Activated B cell treated with CpG ODN at 0.5 μM for 24 hours (primary cell): ENCODE data around the gene PANK4. TPM values are rescaled to one million over a fixed set of nuclear protein-coding genes. Genes with fewer than 3 reads are reported as not detected.

ENCODE experiments used
- ATAC-seq: fragments of 200-7000 bp; cut with Tn5 transposase; one replicate; pipeline ENCODE4 v1.10.0; 2021; ENCODE audit warnings: low read depth, mild to moderate bottlenecking, moderate library complexity
- CTCF ChIA-PET: fragments of 350-600 bp; sonication (Branson Sonifier 250); formaldehyde crosslinking; loops from one replicate; lab custom pipeline; 2021; ENCODE audit warnings: antibody characterized with exemption; lab: Charles Lee
- POLR2A ChIA-PET: fragments of 350-600 bp; sonication (Branson Sonifier 250); formaldehyde crosslinking; loops from one replicate; lab custom pipeline; 2021; ENCODE audit warnings: antibody characterized with exemption; lab: Charles Lee
- DNase-seq: peaks from one replicate; pipeline ENCODE4 v3.0.0; 2022
- H3K27ac Mint-ChIP-seq: one replicate; pipeline ENCODE4 v1.8.0; 2020; ENCODE audit warnings: mixed read lengths
- H3K27me3 Mint-ChIP-seq: one replicate; pipeline ENCODE4 v1.8.0; 2021; ENCODE audit warnings: mixed read lengths
- H3K36me3 Mint-ChIP-seq: one replicate; pipeline ENCODE4 v1.8.0; 2021; ENCODE audit warnings: low read depth, mixed read lengths
- H3K4me1 Mint-ChIP-seq: one replicate; pipeline ENCODE4 v1.8.0; 2021; ENCODE audit warnings: mixed read lengths
- H3K4me3 Mint-ChIP-seq: one replicate; pipeline ENCODE4 v1.8.0; 2020; ENCODE audit warnings: mild to moderate bottlenecking, mixed read lengths
- H3K9me3 Mint-ChIP-seq: one replicate; pipeline ENCODE4 v1.8.0; 2020; ENCODE audit warnings: mixed read lengths
- CTCF ChIP-seq: fragments of 200-600 bp; IDR thresholded peaks from one replicate; pipeline ENCODE4 v1.8.0; 2022; ENCODE audit warnings: antibody characterized with exemption, mild to moderate bottlenecking
- intact Hi-C: fragments of 100-400 bp; cut with micrococcal nuclease; formaldehyde crosslinking; loops from one replicate; pipeline ENCODE4 v1.15.1; 2024
- total RNA-seq: library from RNA; stranded (reverse); gene quantifications from 2 replicates; pipeline ENCODE4 v1.2.3, GENCODE V29; 2022

The PANK4 gene
- total RNA-seq, 1 donor from 2014 or later: 54.0 TPM

- ChIA-PET POLR2A (no interaction called here), CTCF (no interaction called here)
- H3K4me1 Mint-ChIP-seq: no peaks in the 10 kb centered on the region
- no peaks in the 10 kb centered on the region for H3K27me3 Mint-ChIP-seq
- H3K36me3 Mint-ChIP-seq: peaks cover 72% of the 10 kb centered on the region
- no peak for TF ChIP-seq CTCF
- intact Hi-C loops: no loop called here
- no peaks in the 10 kb centered on the region for H3K9me3 Mint-ChIP-seq
- no peak for ATAC-seq
- no peak for DNase-seq
- H3K4me3 Mint-ChIP-seq: no peak overlapping the region
- H3K27ac Mint-ChIP-seq: no peak overlapping the region
Observed at GRCh38 chr1:2516124-2516523, 10.3 kb downstream of the PANK4 start.

GRCh38 chr1:2515763-2516080 lies 10.7 kb downstream of the PANK4 start:
- ChIA-PET POLR2A (no interaction called here), CTCF (no interaction called here)
- Mint-ChIP-seq H3K36me3 (peaks cover 70% of the 10 kb centered on the region), H3K27me3 (no peaks in the 10 kb centered on the region), H3K27ac (no peak overlapping the region), H3K4me1 (no peaks in the 10 kb centered on the region), H3K4me3 (no peak overlapping the region), H3K9me3 (no peaks in the 10 kb centered on the region)
- DNase-seq (no peak), ATAC-seq (no peak)
- intact Hi-C loops: no loop called here
- no peak for TF ChIP-seq CTCF

GRCh38 chr1:2514863-2515762 lies 11.3 kb downstream of the PANK4 start:
- intact Hi-C loops: no loop called here
- ATAC-seq: no peak
- Mint-ChIP-seq H3K4me3 (no peak overlapping the region), H3K9me3 (no peaks in the 10 kb centered on the region), H3K36me3 (peaks cover 71% of the 10 kb centered on the region), H3K27me3 (no peaks in the 10 kb centered on the region), H3K27ac (no peak overlapping the region), H3K4me1 (no peaks in the 10 kb centered on the region)
- DNase-seq: no peak
- CTCF ChIA-PET: no interaction called here
- TF ChIP-seq CTCF: no peak
- POLR2A ChIA-PET: interaction anchor here (1.0 kb wide), 1 partner anchor 11 kb away, joined by 3 read pairs; the partner anchor contains the start of gene PANK4

- ATAC-seq (no peak), DNase-seq (no peak)
- H3K27ac Mint-ChIP-seq: no peak overlapping the region
- H3K4me1 Mint-ChIP-seq: no peaks in the 10 kb centered on the region
- H3K9me3 Mint-ChIP-seq: no peaks in the 10 kb centered on the region
- ChIA-PET POLR2A (interaction anchor here (1.0 kb wide), 1 partner anchor 12 kb away, joined by 3 read pairs; the partner anchor contains the start of gene PANK4), CTCF (no interaction called here)
- no peak overlapping the region for H3K4me3 Mint-ChIP-seq
- H3K36me3 Mint-ChIP-seq: peaks cover 77% of the 10 kb centered on the region
- TF ChIP-seq CTCF: no peak
- intact Hi-C loops: no loop called here
- no peaks in the 10 kb centered on the region for H3K27me3 Mint-ChIP-seq
Observed at GRCh38 chr1:2513939-2514652, 12.3 kb downstream of the PANK4 start.

GRCh38 chr1:2512862-2513421 lies 13.5 kb downstream of the PANK4 start:
- H3K4me1 Mint-ChIP-seq: no peaks in the 10 kb centered on the region
- no peaks in the 10 kb centered on the region for H3K27me3 Mint-ChIP-seq
- intact Hi-C loops: no loop called here
- CTCF ChIA-PET: no interaction called here
- ATAC-seq: no peak
- no peak for TF ChIP-seq CTCF
- DNase-seq: no peak
- POLR2A ChIA-PET: no interaction called here
- H3K36me3 Mint-ChIP-seq: peaks cover 78% of the 10 kb centered on the region
- H3K9me3 Mint-ChIP-seq: no peaks in the 10 kb centered on the region
- H3K27ac Mint-ChIP-seq: no peak overlapping the region
- H3K4me3 Mint-ChIP-seq: no peak overlapping the region
